GM12865 (cell line): ENCODE data around the gene ARSB.
A peak's percentile ranks its signal among the peaks of the same experiment; 100 is the strongest.

Experiments used
- DNase-seq: peaks from one replicate; pipeline ENCODE4 v3.0.0; 2010; ENCODE audit warnings: low read depth
- H3K4me3 ChIP-seq: 2 replicates; pipeline ENCODE4 v1.5.1; 2011; ENCODE audit warnings: mild to moderate bottlenecking, low read depth, low read length, control low read depth
- TF ChIP-seq, protein P1 (sequence below): IDR thresholded peaks from 2 replicates; pipeline ENCODE4 v1.5.1; 2011; ENCODE audit warnings: low read length, control low read depth, low read depth, inconsistent platforms; ENCODE audit not compliant: insufficient read depth; ENCODE audit errors: missing control alignments

ARSB gene

DNA sequence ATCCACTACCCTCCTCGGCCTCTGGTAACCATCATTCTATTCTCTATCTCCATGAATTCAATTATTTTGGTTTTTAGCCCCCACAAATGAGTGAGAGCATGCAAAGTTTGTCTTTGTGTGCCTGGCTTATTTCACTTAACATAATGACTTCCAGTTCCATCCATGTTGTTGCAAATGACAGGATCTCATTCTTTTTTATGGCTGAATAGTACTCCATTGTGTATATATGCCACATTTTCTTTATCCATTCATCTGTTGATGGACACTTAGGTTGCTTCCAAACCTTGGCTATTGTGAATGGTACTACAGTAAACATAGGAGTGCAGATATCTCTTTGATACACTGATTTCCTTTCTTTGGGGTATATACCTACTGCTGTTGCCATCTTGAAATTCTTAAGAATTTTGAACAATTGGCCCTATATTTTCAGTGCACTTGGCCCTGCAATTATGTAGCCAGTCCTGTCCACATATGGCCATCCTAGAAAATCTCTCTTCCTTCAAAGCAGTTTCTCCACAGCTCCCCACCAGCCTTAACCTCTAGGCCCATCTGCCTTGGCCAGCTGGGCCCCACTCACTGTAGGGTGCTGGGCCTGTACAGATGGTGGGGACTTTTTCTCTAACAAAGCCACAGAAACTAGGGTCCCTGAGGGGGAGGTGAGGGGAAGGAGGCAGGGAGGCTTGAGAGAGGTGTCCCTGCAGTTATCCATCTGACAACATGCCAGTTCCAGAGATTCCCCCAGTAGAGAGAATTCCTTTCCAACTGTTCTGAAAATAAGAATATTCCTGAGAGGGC lies 254.6 kb downstream of the ARSB start:
- H3K4me3 ChIP-seq = no peak overlapping the region
- TF ChIP-seq, protein P1, sequence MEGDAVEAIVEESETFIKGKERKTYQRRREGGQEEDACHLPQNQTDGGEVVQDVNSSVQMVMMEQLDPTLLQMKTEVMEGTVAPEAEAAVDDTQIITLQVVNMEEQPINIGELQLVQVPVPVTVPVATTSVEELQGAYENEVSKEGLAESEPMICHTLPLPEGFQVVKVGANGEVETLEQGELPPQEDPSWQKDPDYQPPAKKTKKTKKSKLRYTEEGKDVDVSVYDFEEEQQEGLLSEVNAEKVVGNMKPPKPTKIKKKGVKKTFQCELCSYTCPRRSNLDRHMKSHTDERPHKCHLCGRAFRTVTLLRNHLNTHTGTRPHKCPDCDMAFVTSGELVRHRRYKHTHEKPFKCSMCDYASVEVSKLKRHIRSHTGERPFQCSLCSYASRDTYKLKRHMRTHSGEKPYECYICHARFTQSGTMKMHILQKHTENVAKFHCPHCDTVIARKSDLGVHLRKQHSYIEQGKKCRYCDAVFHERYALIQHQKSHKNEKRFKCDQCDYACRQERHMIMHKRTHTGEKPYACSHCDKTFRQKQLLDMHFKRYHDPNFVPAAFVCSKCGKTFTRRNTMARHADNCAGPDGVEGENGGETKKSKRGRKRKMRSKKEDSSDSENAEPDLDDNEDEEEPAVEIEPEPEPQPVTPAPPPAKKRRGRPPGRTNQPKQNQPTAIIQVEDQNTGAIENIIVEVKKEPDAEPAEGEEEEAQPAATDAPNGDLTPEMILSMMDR = no peak
- DNase-seq = no peak

DNA sequence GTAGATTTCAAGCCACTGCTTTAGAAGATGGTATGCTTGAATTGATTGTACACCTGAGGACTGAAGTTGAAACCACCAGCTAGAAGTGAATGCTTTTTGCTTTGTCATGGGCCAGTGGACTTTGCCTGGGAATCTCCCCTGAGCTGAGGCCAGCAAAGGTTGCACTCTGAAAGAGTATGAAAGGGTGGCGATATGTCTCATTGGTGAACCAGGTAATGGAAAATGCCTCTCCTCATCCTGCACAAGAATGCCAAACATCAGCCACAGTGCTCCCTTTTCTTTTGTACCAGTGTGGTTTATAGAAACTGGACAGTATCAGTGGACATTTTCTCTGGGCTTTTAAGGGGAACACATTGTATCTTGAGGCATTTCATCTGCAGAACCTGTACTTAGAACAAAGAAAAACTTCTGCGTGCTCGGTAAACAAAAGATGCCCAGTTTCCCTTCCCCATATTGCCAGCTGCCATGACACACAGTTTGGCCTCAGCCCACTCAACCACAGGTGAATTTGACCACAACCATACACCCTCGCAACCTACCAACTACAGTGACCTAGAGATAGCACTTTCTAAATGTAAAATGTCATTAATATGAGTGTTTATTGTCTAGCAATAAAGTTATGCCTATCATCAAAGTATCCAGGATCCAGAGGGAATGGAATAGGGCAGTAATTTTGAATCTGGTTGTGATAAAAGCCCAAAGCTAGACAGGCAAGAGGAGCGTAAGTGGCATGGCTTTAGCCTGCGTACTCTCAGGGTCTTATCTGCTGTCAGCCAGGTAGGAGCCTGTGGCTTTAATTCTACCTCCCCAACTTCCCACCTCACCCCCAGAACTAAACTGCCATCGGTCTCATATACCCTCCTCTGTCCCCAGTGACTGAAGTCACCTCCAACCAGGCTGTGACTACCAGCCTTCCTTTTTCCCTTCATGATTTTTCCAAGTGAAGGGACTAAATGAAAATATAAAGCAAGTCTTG lies 257.0 kb downstream of the ARSB start:
- peak; percentile 93 for DNase-seq
- peak overlapping the region; percentile 13 for H3K4me3 ChIP-seq
- TF ChIP-seq, protein P1 = no peak
